ENCODE results near the gene SLC19A2.

Gene SLC19A2

GRCh38 chr1:169497317-169497716 lies 11.6 kb upstream of the SLC19A2 start:
- Histone ChIP-seq H2AFZ (ENCODE audit: low read depth, low read length) (no peak overlapping the region), H3K9me3 (ENCODE audit: insufficient read depth, low read length, severe bottlenecking) (no peaks in the 10 kb centered on the region), H3K9ac (ENCODE audit: low read depth, low read length) (no peak overlapping the region), H3K4me1 (ENCODE audit: insufficient read depth, low read length) (no peaks in the 10 kb centered on the region), H4K20me1 (ENCODE audit: insufficient read depth, low read length) (no peaks in the 10 kb centered on the region), H3K4me3 (ENCODE audit: low read depth in 1 of 2, low read length in 2 of 2) (no peak overlapping the region), H3K79me2 (ENCODE audit: insufficient read depth, low read length) (no peaks in the 10 kb centered on the region), H3K27ac (ENCODE audit: low read length) (no peak overlapping the region), H3K4me2 (ENCODE audit: insufficient read depth, low read length) (no peak overlapping the region), H3K27me3 (ENCODE audit: insufficient read depth, low read length, poor library complexity) (no peaks in the 10 kb centered on the region), H3K36me3 (ENCODE audit: insufficient read depth, low read length) (no peaks in the 10 kb centered on the region)
- no peak for DNase-seq
- TF ChIP-seq, protein P1, sequence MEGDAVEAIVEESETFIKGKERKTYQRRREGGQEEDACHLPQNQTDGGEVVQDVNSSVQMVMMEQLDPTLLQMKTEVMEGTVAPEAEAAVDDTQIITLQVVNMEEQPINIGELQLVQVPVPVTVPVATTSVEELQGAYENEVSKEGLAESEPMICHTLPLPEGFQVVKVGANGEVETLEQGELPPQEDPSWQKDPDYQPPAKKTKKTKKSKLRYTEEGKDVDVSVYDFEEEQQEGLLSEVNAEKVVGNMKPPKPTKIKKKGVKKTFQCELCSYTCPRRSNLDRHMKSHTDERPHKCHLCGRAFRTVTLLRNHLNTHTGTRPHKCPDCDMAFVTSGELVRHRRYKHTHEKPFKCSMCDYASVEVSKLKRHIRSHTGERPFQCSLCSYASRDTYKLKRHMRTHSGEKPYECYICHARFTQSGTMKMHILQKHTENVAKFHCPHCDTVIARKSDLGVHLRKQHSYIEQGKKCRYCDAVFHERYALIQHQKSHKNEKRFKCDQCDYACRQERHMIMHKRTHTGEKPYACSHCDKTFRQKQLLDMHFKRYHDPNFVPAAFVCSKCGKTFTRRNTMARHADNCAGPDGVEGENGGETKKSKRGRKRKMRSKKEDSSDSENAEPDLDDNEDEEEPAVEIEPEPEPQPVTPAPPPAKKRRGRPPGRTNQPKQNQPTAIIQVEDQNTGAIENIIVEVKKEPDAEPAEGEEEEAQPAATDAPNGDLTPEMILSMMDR (IDR thresholded peaks at IDR 0.05; ENCODE audit: borderline replicate concordance, extremely low read depth, low read length, poor library complexity, severe bottlenecking), result no peak
- no peak for TF ChIP-seq EZH2 (IDR thresholded peaks at IDR 0.05; ENCODE audit: borderline replicate concordance, low read depth, low read length, severe bottlenecking)
- ATAC-seq (ENCODE audit: insufficient read depth, low read depth), result no peak

GRCh38 chr1:169495916-169496315 lies 10.2 kb upstream of the SLC19A2 start:
- H3K36me3 ChIP-seq (ENCODE audit: insufficient read depth, low read length), result no peaks in the 10 kb centered on the region
- H4K20me1 ChIP-seq (ENCODE audit: insufficient read depth, low read length), result no peaks in the 10 kb centered on the region
- ATAC-seq (ENCODE audit: insufficient read depth, low read depth) (no peak), DNase-seq (no peak)
- H3K9me3 ChIP-seq (ENCODE audit: insufficient read depth, low read length, severe bottlenecking), result no peaks in the 10 kb centered on the region
- H3K27me3 ChIP-seq (ENCODE audit: insufficient read depth, low read length, poor library complexity), result no peaks in the 10 kb centered on the region
- H2AFZ ChIP-seq (ENCODE audit: low read depth, low read length), result no peak overlapping the region
- no peak overlapping the region for H3K4me3 ChIP-seq (ENCODE audit: low read depth in 1 of 2, low read length in 2 of 2)
- no peak overlapping the region for H3K27ac ChIP-seq (ENCODE audit: low read length)
- H3K4me2 ChIP-seq (ENCODE audit: insufficient read depth, low read length), result no peak overlapping the region
- H3K79me2 ChIP-seq (ENCODE audit: insufficient read depth, low read length), result no peaks in the 10 kb centered on the region
- H3K4me1 ChIP-seq (ENCODE audit: insufficient read depth, low read length), result no peaks in the 10 kb centered on the region
- TF ChIP-seq EZH2 (IDR thresholded peaks at IDR 0.05; ENCODE audit: borderline replicate concordance, low read depth, low read length, severe bottlenecking), result no peak
- TF ChIP-seq, protein P1 (IDR thresholded peaks at IDR 0.05; ENCODE audit: borderline replicate concordance, extremely low read depth, low read length, poor library complexity, severe bottlenecking), result no peak
- no peak overlapping the region for H3K9ac ChIP-seq (ENCODE audit: low read depth, low read length)

DNA sequence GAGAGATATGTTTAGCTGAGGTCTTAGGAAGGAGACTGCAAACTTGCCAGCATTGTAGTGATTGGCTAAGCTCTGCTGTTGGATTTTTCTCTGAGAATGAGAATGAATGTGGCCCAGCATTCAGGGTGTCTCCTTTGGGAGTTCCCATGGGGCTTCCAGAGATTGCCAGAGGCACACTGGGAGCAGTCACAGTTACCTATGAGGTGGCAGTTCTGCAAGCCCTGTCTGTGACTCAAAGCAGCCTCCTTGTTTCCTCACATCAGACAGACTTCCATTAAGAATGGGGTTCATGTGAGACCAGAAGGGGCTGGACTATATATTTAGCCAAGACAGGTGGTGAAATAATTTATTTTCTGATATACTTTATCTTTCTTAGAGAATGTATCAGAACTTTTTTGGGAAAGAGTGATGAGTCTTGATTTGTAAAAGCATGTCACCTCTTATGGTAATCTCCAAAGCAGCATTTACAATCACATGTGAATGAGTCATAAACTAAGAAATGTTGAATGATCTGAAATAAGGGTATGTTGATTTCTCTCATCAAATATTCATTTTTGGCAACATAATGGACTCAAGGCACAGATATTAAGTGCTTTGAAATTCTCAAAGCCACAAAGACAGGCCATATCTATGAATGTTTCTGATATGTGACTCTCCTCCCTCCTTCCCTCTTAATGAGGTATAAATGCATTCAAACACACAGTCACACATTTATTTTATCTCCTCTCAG lies 9.5 kb upstream of the SLC19A2 start:
- Histone ChIP-seq H3K27me3 (ENCODE audit: insufficient read depth, low read length, poor library complexity) (no peaks in the 10 kb centered on the region), H3K4me2 (ENCODE audit: insufficient read depth, low read length) (no peak overlapping the region), H4K20me1 (ENCODE audit: insufficient read depth, low read length) (no peaks in the 10 kb centered on the region), H3K9me3 (ENCODE audit: insufficient read depth, low read length, severe bottlenecking) (no peaks in the 10 kb centered on the region), H3K27ac (ENCODE audit: low read length) (no peak overlapping the region), H3K79me2 (ENCODE audit: insufficient read depth, low read length) (no peaks in the 10 kb centered on the region), H3K4me3 (ENCODE audit: low read depth in 1 of 2, low read length in 2 of 2) (no peak overlapping the region), H3K36me3 (ENCODE audit: insufficient read depth, low read length) (no peaks in the 10 kb centered on the region), H3K9ac (ENCODE audit: low read depth, low read length) (no peak overlapping the region), H2AFZ (ENCODE audit: low read depth, low read length) (no peak overlapping the region), H3K4me1 (ENCODE audit: insufficient read depth, low read length) (no peaks in the 10 kb centered on the region)
- DNase-seq, result no peak
- no peak for TF ChIP-seq EZH2 (IDR thresholded peaks at IDR 0.05; ENCODE audit: borderline replicate concordance, low read depth, low read length, severe bottlenecking)
- TF ChIP-seq, protein P1 (IDR thresholded peaks at IDR 0.05; ENCODE audit: borderline replicate concordance, extremely low read depth, low read length, poor library complexity, severe bottlenecking), result no peak
- no peak for ATAC-seq (ENCODE audit: insufficient read depth, low read depth)

Measured in DND-41 (cell line).